ENCODE measurements around the gene TSSK3.
A peak's percentile ranks its signal among the peaks of the same experiment; 100 is the strongest.
"Not testable (repeated sequence)": the region's sequence is repeated elsewhere in the genome, so short reads cannot be mapped to it uniquely, and the experiment has no call there.

Gene TSSK3

DNA sequence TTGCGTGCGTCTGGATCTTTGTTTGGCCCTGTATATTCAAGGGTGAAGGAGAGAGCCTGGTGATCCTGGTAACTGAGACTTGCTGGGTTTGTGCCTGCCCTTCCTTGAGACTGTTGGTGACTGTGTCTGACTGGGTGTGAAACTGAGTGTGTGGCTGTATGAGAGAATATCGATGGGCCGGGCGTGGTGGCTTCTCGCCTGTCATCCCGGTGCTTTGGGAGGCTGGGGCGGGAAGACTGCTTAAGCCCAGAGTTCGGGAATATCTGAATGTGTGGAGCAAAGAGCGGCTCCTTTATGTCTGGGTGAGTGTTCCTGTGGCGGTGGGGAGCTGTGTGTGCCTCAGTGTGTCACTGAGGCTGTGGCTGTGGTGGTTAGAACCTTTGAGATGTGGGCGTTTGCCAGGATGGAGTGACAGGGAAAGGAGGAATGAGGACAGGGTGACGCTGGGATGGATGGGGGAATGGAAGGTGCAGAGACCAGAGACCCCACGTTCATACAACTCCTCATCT, 23.6 kb upstream of the TSSK3 start:
- DNase-seq (ENCODE audit: low read depth), result no peak

DNA sequence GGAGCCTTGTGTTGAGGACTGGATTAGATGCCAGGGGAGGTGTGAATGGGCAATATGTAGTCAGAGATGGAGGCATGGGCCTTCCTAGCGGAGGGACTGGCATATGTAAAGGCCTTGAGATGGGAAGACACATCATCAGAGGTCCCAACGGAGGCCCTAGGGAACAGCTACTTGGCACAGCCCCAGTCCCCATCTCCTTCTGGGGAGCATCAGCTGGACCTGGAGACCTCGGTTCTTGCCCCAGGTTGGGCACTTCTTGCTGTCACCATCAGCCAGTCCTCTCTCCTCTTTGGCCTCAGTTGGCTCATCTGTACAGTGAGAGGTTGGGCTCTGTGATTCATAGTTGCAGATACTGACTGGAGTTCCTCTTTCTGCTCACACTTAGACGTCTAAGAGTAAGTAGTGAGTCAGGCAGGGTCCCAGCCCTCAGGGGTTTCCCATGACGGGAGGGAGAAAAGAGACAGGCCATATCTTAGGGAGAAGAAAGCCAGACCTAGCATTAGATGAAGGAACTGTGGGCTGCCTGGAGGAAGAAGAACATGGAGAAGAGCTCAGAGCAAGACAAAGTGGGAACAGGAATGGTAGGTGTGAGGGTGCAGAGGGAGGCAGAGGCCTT, 22.9 kb upstream of the TSSK3 start:
- DNase-seq (ENCODE audit: low read depth), result no peak

DNA sequence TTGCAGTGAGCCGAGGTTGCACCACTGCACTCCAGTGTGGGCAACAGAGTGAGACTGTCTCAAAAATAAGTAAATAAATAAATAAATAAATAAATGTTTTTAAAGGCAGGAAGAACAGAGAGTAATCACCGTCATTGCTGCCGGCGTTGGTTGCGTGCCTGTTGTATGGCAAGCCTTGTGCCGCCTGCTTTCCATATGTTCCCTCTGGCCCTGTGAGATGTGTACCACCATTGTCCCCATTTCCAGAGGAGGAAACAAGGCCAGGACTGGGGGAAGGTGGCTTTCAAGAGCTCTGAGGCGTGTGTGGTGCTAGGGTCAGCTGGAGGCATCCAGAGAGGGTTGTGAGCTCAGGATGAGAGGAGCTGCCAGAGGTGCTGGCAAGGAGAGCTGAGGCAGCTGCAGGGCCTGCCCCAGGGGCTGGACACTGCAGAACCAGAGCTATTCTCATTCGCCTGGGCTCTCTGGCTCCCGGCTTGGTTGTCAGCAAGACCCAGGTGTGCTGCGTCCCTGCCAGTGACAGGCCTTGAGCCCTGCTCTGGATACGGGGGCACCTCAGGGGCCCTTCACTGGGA, 21.1 kb upstream of the TSSK3 start:
- DNase-seq (ENCODE audit: low read depth), result no peak

DNA sequence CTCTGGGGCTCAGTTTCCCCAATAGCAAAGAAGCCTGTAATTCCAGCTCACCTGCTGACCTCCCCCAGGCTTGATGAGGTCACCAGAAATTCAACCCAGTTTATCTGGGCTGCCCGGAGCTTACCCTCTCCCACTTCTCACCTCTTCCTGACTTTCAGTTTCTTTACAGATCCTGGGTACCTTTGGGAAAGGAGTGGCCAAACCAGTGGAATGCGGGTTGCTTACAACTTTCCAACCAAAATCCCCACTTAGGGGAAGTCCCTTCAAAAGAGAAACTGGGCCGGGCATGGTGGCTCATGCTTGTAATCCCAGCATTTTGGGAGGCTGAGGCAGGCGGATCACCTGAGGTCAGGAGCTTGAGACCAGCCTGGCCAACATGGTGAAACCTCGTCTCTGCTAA, 20.4 kb upstream of the TSSK3 start:
- DNase-seq (ENCODE audit: low read depth), result no peak

DNA sequence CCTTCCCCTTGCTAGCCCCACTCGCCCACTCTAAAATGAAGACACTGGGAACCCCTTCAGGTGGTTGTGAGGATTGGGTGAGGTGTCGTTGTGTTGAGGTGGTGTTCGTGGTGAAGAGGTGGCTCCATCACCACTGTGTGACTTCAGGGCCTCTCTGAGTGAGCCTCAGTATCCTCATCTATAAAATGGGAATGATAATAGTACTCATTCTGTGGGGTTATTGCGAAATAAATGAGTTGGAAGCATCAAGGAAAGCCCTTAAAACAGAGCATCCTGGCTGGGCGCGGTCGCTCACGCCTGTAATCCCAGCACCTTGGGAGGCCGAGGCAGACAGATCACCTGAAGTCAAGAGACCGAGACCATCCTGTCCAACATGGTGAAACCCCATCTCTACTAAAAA, 19.6 kb upstream of the TSSK3 start:
- DNase-seq (ENCODE audit: low read depth), result no peak

DNA sequence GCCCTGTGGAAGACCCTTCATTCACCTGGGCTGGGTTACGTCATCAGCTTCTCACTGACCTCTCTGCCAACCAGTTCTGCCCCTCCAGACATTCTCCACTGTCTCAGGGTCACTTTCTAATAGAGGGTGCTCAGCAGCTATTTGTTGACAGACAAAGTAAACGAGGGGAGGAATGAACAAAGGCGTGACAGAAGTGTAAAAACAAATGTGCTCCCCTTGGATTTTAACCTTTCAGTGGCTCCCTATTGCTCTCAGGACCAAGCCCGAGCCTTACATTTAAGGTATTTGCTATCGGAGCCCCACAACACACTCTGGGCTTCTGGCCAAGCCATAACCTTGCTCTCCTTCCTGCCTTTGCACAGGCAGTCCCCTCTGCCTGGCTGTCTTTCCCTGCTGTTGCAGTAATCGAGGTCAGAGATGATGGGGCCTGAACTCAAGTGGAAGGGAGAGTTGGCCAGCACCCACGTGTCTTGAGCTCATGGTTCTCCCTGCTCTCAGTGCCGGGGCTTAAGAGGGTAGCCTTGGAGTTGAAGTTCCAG, 17.0 kb upstream of the TSSK3 start:
- no peak for DNase-seq (ENCODE audit: low read depth)

DNA sequence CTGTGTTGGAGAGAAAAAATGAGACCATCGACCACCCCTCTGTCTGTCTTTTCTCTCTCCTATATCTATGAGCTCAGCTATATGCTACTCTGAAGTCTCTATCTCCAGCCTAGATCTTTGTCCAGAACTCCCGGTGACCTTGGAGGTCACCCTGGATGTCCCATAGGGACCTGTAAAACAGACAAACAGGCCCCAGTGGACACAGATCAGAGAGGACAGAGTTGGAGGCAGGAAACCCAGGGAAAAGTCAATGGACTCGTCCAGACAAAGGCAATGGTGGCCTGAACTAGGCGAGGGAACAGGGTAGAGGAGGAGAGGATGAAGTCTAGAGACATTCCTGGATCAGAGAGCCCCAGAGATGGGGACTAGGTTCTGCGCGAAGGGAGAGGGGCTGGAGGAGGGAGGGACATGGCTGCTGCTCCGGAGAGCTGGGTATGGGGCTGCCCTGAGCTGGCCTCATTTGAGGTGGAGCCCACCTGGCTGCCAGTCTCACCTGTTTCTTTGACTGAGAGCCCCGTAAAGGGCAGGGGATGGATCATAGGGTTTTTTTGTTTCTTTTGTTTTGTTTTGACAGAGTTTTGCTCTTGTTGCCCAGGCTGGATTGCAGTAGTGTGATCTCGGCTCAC, 15.7 kb upstream of the TSSK3 start:
- DNase-seq (ENCODE audit: low read depth), result no peak

DNA sequence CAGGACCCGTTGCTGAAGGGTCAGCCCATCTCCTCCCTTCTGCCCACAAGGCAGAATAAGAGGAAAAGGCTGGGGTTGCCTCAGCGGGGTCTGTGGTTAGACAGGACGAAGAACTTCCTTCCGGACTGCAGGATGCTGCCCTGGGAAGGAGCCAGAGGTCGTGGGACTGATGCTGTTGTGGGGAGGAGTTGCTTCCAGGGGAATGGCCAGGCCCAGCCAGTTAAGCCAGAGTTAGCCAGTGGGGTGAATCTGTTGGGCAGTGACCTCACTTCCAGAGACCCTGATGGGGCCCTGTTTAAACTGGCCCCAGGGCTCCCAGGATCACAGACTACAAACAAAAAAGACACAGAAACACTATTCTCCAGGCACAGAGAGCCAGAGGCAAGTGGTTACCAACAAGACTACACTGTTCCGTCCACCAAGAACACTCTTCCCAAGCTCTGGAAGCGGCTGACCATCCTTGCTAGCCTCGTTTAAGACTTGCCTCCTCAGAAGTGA, 13.1 kb upstream of the TSSK3 start:
- no peak for DNase-seq (ENCODE audit: low read depth)

DNA sequence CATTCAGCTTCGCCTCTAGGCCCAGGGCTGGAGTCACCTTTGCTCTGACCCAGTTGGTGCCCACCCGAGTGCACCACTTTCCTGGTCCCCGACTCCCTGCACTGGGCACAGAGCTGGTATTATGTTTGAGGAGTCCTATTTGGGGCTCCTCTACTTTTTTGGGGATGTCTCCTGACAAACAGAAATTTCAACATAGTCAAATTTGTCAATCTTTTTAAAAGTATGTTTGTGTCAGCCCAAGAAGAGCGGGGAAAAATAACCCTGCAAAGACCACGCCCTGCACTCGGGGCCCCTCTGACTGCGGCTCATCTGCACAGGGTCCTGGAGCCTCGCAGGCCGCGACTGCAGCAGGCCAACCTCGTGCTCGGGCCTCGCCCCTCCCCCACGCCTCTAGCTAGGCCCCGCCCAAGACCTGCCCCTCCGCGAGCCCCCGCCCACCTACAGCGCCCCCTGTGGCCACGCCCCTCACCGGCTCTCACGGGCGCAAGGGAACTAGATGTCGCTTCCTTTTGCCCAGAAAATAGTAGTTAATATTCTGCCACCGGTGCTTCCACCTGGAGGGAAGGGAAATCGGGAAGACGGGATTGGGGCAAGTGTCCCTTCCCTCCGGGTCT, 11.4 kb upstream of the TSSK3 start:
- DNase-seq (ENCODE audit: low read depth), result peak; percentile 77

DNA sequence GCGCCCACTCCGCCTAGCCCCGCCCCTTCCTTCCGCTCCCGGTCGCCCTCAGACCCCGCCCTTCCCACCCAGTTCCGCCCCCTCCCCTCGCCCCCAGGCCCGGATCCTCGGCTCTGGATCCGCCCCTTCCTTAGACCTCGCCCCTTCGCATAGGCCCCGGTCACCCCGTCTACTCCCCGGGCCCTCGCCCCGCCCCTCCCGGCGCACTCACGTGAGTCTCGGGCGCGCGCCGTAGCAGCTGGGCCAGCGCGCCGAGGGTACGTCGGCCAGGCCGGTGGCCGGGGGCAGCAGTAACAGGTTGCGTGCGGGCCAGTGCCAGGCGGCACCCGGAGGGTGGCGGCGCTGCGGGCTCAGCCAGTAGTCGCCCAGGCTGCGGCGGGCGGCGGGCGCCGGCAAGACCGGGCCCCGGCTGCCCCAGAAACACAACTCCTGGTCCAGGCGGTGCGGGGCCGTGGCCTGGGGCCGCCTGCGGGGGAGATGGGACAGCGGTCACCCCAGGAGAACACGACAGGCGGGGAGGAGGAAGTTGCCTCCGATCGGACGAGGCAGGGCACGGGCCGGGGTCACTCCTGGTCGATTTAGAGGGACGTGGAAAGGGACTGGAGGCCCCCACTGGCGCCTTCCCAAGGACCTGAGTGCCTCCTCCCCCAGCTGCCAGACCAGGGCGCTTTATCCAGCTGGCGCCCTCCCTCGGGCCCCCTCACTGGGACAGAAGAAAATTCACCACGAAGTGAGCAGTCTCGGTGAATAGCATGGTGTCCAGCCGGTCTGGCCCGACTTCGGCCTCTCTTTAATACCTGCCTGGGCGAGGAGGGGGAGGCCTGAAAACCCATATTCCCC, 10.7 kb upstream of the TSSK3 start:
- DNase-seq (ENCODE audit: low read depth), result peak; percentile 86

DNA sequence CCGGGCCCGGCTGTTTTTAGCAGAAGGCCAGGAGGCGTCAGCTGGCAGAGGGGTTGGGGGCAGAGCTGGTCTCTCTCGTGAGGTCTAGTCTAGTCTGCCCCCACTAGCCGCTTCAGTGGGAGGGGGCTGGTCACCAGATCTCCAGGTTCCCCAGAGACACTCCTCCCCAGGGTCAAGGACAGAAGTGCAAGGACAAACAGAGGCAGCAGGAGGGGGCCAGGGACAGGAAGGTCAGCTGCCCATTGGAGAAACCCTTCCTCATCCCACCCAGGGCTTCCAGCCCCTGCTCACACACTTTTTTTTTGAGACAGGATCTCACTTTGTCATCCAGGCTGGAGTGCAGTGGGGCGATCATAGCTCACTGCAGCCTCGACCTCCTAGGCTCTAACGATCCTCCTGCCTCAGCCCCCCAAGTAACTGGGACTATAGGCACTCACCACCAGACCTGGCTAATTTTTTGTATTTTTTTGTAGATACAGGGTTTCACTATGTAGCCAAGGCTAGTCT, 10.0 kb upstream of the TSSK3 start:
- DNase-seq (ENCODE audit: low read depth), result no peak

DNA sequence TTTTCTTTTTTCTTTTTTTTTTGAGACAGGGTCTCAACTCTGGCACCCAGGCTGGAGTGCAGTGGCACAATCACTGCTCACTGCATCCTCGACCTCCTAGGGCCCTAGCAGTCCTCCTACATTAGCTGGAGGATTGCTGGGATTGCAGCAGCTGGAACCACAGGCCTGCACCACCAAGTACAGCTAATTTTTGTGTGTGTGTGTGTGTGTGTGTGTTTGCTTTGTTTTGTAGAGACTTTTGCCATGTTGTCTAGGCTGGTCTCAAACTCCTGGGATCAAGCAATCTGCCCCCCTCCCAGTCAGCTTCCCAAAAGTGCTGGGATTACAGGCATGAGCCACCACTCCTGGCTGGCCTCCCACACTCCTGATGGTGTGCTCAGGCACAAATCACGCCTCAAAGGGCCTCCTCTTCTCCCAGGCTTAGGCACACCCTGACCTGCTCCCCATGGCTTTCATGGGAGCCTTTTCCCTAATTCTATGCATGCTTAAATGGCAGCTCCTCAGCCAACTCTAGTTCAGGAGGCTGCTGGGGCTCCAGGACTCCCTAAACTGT, 9.4 kb upstream of the TSSK3 start:
- no peak for DNase-seq (ENCODE audit: low read depth)

DNA sequence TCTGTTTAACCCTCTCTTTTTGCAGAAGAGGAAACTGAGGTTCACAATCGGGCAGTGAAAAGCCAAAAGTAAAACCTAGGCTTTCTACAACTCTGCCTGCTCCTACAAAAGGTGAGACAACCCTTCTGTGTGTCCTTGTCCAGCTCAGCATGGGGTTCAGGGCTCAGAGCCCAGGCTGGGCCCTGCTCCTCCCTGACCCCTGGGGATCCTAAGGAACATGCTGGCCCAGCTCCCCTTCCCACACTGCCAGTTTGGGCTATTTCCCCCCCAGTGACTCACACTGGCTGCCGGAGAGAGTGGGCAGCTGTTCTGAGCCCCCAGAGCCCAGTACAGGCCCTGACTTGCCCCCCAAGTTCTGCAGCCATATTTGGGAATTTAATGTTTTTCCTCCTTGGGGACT, 8.9 kb upstream of the TSSK3 start:
- no peak for DNase-seq (ENCODE audit: low read depth)

DNA sequence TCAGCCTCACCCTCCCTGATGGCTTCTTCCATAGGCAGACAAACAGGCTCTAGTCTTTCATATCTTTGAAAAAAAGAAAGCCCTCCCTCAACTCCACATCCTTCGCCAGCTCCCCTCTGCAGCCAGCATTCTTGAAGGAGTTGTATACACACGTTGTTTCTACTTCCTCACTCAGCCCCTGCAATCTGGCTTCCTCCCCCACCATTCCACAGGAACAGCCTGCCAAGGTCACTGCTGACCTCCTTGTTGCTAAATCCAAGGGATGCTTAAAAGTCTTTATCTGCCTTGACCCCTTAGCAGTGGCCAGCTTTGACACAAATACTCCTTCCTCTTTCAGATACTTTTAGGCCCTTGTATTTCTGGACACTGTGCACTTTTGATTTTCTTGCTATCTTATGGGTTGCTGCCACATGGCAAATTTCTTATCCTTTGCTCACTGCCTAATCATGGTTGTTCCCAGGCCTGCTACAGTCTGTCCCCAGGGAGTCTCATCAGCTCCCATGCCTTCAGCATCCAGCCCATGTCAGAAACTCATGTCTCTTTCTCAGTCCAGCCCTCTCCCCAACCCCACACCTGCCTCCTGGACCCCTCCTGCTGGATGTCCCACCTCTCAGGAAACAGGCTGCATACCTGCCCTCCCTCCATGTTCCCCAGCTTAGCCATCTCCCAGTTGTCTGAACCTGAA, 8.3 kb upstream of the TSSK3 start:
- no peak for DNase-seq (ENCODE audit: low read depth)

DNA sequence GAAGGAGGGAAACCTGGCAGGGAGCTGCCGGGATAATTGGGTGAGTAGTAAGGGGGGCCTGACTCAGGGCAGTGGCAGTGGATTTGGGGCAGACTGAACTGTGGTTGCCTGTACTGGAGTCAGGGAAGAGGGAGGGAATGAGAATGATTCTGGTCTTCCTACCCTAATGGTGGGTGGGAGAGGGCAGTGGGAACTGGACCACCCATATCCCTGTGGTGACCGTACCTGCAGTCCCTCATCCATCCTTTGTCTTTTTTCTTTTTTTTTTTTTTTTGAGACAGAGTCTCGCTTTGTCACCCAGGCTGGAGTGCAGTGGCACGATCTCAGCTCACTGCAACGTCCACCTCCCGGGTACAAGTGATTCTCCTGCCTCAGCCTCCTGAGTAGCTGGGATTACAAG, 6.6 kb upstream of the TSSK3 start:
- DNase-seq (ENCODE audit: low read depth), result not testable (repeated sequence)

DNA sequence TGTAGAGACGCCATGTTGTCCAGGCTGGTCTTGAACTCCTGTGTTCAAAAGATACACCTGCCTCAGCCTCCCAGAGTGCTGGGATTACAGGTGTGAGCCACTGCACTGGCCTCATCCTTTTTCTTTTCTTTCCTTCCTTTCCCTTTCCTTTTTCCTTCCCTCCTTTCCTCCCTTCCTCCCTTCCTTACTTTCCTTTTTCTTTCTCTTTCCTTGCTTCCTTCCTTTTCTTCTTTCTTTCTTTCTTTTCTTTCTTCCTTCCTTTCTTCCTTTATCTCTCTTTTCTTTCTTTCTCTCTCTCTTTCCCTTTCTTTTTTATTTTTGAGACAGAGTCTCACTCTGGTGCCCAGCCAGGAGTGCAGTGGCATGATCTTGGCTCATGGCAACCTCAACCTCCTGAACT, 5.9 kb upstream of the TSSK3 start:
- no peak for DNase-seq (ENCODE audit: low read depth)

DNA sequence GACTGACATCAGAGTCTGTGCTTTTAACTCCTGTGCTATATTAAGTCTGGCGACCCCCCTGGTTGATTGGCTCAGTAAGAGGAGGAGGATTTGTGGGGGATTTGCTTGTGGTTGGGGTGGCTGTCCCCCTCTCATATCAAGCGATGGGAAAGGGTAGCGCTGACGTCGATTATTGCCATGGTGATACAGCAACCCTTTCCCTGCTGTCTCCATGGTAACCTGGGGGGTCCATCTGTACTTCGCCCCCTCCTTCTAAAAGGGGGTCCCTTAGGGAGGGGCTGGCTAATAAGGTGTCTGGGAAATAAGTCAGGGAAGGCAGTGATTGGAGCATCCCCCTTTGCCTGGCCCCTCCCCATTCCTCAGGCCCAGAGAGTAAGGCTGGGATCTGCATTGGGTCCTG, 4.7 kb upstream of the TSSK3 start:
- DNase-seq (ENCODE audit: low read depth), result no peak

DNA sequence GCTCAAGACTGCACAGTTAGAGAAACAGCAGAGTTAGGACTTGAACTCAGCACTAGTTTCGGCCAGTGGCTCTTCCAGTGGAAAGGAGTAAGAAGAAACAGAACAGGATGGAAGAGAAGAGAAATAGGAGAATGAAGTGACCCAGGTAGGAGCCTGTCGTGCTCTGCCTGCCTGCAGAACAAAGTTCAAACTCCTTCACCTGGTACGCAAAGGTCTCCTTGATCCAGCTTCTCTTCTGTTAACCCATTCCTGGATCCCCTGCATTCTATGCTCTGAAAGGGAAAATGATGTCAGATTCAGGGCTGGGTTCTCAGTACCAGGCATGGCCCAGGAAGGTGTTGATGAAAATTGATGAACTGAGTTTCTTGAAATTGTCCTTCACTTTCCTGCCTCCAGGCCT, 3.9 kb upstream of the TSSK3 start:
- no peak for DNase-seq (ENCODE audit: low read depth)

DNA sequence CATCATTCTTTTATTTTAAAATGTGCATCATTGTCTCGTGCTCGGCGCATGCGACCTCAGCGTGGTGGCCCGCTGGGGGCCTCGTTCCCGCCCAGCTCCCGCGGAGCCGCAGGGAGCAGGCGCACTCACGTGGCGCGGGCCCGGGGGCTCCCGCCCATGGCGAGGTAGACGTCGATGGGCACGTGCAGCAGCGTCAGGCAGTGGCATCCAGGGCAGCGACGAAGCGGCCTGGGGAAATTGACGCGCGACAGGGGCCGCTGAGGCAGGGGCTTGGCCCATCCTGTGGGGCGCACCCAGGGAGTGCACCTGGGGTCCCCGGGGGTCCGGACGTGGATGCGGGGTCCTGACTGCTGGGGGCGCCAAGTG, 1.0 kb upstream of the TSSK3 start:
- DNase-seq (ENCODE audit: low read depth), result no peak

DNA sequence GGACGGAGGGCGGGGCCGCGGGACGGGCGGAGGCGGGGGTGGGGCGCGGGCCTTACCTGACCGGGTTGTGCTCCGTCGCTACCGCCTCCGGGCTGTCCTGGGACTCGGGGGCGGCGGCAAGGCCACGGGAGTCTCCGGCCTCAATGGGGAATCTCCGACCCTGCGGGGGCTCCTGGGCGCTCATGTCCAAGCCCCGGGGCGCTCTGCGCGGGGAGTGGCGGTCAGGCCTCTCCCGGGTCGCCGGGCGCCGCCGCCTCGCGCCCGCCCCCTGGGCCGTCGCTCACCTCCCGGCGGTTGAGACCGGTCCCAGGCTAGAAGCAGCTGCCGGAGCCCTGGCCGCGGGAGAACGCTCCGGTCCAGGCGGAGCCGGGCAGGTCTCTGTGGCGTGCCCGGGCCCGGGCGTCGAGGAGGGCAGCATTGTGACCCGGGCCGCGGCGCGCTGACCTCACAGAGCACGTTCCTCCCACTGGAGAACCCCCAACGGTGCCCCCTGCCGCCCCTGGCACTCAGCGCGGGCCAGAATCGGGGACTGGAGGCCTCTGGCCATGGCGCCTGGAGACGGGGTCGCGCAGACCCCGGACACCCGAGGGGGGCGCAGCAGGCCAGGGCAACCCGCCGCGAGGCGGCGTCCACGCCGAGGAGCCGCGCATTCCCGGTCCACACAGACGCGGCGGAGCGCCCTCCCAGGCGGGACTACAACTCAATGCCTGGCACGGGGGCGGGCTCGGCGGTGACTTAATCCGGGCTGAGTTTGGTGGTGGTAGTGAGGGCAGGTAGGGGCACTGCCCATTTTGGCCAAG, 465 bp upstream of the TSSK3 start:
- no peak for DNase-seq (ENCODE audit: low read depth)
